ENCODE measurements around the gene ACTL10.

DNA sequence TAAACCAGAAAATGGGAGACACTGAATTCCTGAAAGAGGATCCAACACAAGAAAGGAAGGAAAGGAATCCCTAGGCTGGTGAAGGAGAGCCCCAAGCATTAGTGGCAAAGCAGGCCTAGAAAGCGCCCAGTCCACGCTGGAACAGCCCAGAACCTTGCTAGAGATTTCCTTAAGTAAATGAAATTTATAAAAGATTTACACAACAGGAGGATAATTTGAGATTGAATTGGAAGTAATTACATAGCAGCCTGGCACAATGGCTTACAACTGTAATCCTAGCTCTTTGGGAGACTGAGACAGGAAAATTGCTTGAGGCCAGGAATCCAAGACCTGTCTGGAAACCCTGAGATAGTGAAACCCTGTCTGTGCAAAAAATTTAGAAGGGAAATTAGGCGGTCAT lies 31.4 kb upstream of the ACTL10 start:
- TF ChIP-seq, protein P1, sequence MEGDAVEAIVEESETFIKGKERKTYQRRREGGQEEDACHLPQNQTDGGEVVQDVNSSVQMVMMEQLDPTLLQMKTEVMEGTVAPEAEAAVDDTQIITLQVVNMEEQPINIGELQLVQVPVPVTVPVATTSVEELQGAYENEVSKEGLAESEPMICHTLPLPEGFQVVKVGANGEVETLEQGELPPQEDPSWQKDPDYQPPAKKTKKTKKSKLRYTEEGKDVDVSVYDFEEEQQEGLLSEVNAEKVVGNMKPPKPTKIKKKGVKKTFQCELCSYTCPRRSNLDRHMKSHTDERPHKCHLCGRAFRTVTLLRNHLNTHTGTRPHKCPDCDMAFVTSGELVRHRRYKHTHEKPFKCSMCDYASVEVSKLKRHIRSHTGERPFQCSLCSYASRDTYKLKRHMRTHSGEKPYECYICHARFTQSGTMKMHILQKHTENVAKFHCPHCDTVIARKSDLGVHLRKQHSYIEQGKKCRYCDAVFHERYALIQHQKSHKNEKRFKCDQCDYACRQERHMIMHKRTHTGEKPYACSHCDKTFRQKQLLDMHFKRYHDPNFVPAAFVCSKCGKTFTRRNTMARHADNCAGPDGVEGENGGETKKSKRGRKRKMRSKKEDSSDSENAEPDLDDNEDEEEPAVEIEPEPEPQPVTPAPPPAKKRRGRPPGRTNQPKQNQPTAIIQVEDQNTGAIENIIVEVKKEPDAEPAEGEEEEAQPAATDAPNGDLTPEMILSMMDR (conservative IDR thresholded peaks at IDR 0.05) = no peak
- TF ChIP-seq EZH2 (IDR thresholded peaks at IDR 0.05; ENCODE audit: low read depth) = no peak
